GM18499 (cell line): ENCODE data around the gene MSL2.
A peak's percentile ranks its signal among the peaks of the same experiment; 100 is the strongest.
"Not testable (repeated sequence)": the region's sequence is repeated elsewhere in the genome, so short reads cannot be mapped to it uniquely, and the experiment has no call there.

Experiments used
- ATAC-seq: cut with Tn5 transposase; IDR thresholded peaks from one replicate; pipeline ENCODE4 v1.9.1; 2021; ENCODE audit warnings: moderate number of reproducible peaks; ENCODE audit not compliant: insufficient read depth, unreplicated experiment

MSL2 gene

GRCh38 chr3:136196064-136196400, at the start of gene MSL2:
Gene MSL2, minus strand, starts transcription at chr3:136196335. Its CDS starts 1,222 bp downstream, at chr3:136195113.
- ATAC-seq = peak; percentile 1

- ATAC-seq = no peak
Observed at GRCh38 chr3:136245691-136246090, 49.6 kb upstream of the MSL2 start.

- ATAC-seq = no peak
Observed at GRCh38 chr3:136239094-136239493, 43.0 kb upstream of the MSL2 start.

- ATAC-seq = no peak
Observed at GRCh38 chr3:136237961-136238649, 42.0 kb upstream of the MSL2 start.

- no peak for ATAC-seq
Observed at GRCh38 chr3:136237103-136237502, 41.0 kb upstream of the MSL2 start.

- no peak for ATAC-seq
Observed at GRCh38 chr3:136236109-136236508, 40.0 kb upstream of the MSL2 start.

GRCh38 chr3:136235545-136235944, 39.4 kb upstream of the MSL2 start:
- no peak for ATAC-seq

GRCh38 chr3:136232413-136232812, 36.3 kb upstream of the MSL2 start:
- ATAC-seq = no peak

GRCh38 chr3:136222746-136223145, 26.6 kb upstream of the MSL2 start:
- not testable (repeated sequence) for ATAC-seq

GRCh38 chr3:136211547-136211946, 15.4 kb upstream of the MSL2 start:
- ATAC-seq = no peak

GRCh38 chr3:136209921-136210320, 13.8 kb upstream of the MSL2 start:
- ATAC-seq = no peak

GRCh38 chr3:136207489-136208115, 11.5 kb upstream of the MSL2 start:
- no peak for ATAC-seq

GRCh38 chr3:136199219-136199618, 3.1 kb upstream of the MSL2 start:
- not testable (repeated sequence) for ATAC-seq

- not testable (repeated sequence) for ATAC-seq
Observed at GRCh38 chr3:136198462-136199078, 2.4 kb upstream of the MSL2 start.

- ATAC-seq = no peak
Observed at GRCh38 chr3:136197159-136197793, 1.1 kb upstream of the MSL2 start.

- peak; percentile 63 for ATAC-seq
Observed at GRCh38 chr3:136196401-136197158, 445 bp upstream of the MSL2 start.

- peak; percentile 4 for ATAC-seq
Observed at GRCh38 chr3:136195258-136196063, 674 bp downstream of the MSL2 start.

GRCh38 chr3:136194409-136195257, 1.5 kb downstream of the MSL2 start:
- ATAC-seq = no peak
